Measurements from ENCODE around the gene RBM25.

The RBM25 gene

GRCh38 chr14:73172500-73172899, 114.2 kb downstream of the RBM25 start:
- no peak for DNase-seq

GRCh38 chr14:73173092-73173735, 114.9 kb downstream of the RBM25 start:
- DNase-seq: no peak
